Measurements from ENCODE around the gene MARCHF4.
A peak's percentile ranks its signal among the peaks of the same experiment; 100 is the strongest.

The MARCHF4 gene

GRCh38 chr2:216346781-216347180 lies 25.5 kb downstream of the MARCHF4 start:
- DNase-seq: no peak

- no peak for DNase-seq
These were observed 26.4 kb downstream of the MARCHF4 start for GRCh38 chr2:216345846-216346245.

- DNase-seq: no peak
These were observed 27.4 kb downstream of the MARCHF4 start for GRCh38 chr2:216344950-216345300.

GRCh38 chr2:216344206-216344949 lies 27.9 kb downstream of the MARCHF4 start:
- no peak for DNase-seq

- DNase-seq: no peak
These were observed 28.9 kb downstream of the MARCHF4 start for GRCh38 chr2:216343221-216343980.

GRCh38 chr2:216341121-216341520 lies 31.2 kb downstream of the MARCHF4 start:
- DNase-seq: peak; percentile 19

- DNase-seq: no peak
These were observed 32.0 kb downstream of the MARCHF4 start for GRCh38 chr2:216340280-216340631.

- peak; percentile 76 for DNase-seq
These were observed 32.6 kb downstream of the MARCHF4 start for GRCh38 chr2:216339456-216340279.

- no peak for DNase-seq
These were observed 37.0 kb downstream of the MARCHF4 start for GRCh38 chr2:216335252-216335651.

GRCh38 chr2:216328347-216328746 lies 43.9 kb downstream of the MARCHF4 start:
- no peak for DNase-seq

- DNase-seq: no peak
These were observed 44.8 kb downstream of the MARCHF4 start for GRCh38 chr2:216327447-216327935.

Data from NCI-H1092 (cell line).